ELF-1 (cell line): ENCODE results near the gene NSUN2.
"Not testable (repeated sequence)": the region's sequence is repeated elsewhere in the genome, so short reads cannot be mapped to it uniquely, and the experiment has no call there.

ENCODE experiments used
- DNase-seq: peaks from one replicate; pipeline ENCODE4 v3.0.0-alpha.2; 2016; ENCODE audit warnings: low read depth, low spot score

Gene NSUN2

GRCh38 chr5:6632888-6633468 is at the start of gene NSUN2, which contains the start of gene SRD5A1:
Gene NSUN2 (minus strand): TSS chr5:6633044. CDS start chr5:6632979, 65 bp downstream.
Gene SRD5A1 (plus strand): TSS chr5:6633440. CDS start chr5:6633577, 137 bp downstream.
- DNase-seq, result peak; percentile 91

- no peak for DNase-seq
Observed at GRCh38 chr5:6682239-6682638, 49.4 kb upstream of the NSUN2 start.

GRCh38 chr5:6681682-6682081 is 48.8 kb upstream of the NSUN2 start:
- DNase-seq, result no peak

GRCh38 chr5:6680922-6681321 is 48.1 kb upstream of the NSUN2 start:
- DNase-seq, result no peak

GRCh38 chr5:6678385-6678784 is 45.5 kb upstream of the NSUN2 start:
- no peak for DNase-seq

GRCh38 chr5:6676702-6677101 is 43.9 kb upstream of the NSUN2 start:
- DNase-seq, result no peak

- no peak for DNase-seq
Observed at GRCh38 chr5:6675784-6676491, 43.1 kb upstream of the NSUN2 start.

- DNase-seq, result no peak
Observed at GRCh38 chr5:6674886-6675285, 42.0 kb upstream of the NSUN2 start.

- no peak for DNase-seq
Observed at GRCh38 chr5:6674421-6674820, 41.6 kb upstream of the NSUN2 start.

- no peak for DNase-seq
Observed at GRCh38 chr5:6673963-6674362, 41.1 kb upstream of the NSUN2 start.

- DNase-seq, result no peak
Observed at GRCh38 chr5:6673031-6673430, 40.2 kb upstream of the NSUN2 start.

GRCh38 chr5:6668717-6669116 is 35.9 kb upstream of the NSUN2 start:
- DNase-seq, result peak; percentile 5

GRCh38 chr5:6667648-6668047 is 34.8 kb upstream of the NSUN2 start:
- no peak for DNase-seq

- no peak for DNase-seq
Observed at GRCh38 chr5:6666762-6667161, 33.9 kb upstream of the NSUN2 start.

GRCh38 chr5:6660688-6661087 is 27.8 kb upstream of the NSUN2 start:
- no peak for DNase-seq

GRCh38 chr5:6659941-6660684 is 27.3 kb upstream of the NSUN2 start:
- no peak for DNase-seq

GRCh38 chr5:6656680-6657079 is 23.8 kb upstream of the NSUN2 start:
- no peak for DNase-seq

GRCh38 chr5:6655432-6655831 is 22.6 kb upstream of the NSUN2 start:
- no peak for DNase-seq

GRCh38 chr5:6652025-6652424 is 19.2 kb upstream of the NSUN2 start:
- DNase-seq, result no peak

GRCh38 chr5:6649681-6650080 is 16.8 kb upstream of the NSUN2 start:
- DNase-seq, result no peak

GRCh38 chr5:6649186-6649585 is 16.3 kb upstream of the NSUN2 start:
- DNase-seq, result peak; percentile 89

GRCh38 chr5:6645571-6646362 is 12.9 kb upstream of the NSUN2 start:
- not testable (repeated sequence) for DNase-seq
